Fibroblast of the conjunctiva (primary cell): ENCODE measurements around the gene ZC3H12D.
"Not testable (repeated sequence)": the region's sequence is repeated elsewhere in the genome, so short reads cannot be mapped to it uniquely, and the experiment has no call there.

Experiments used
- DNase-seq: peaks from one replicate; pipeline ENCODE4 v3.0.0-alpha.2; 2010; ENCODE audit warnings: low read depth

Gene ZC3H12D

DNA sequence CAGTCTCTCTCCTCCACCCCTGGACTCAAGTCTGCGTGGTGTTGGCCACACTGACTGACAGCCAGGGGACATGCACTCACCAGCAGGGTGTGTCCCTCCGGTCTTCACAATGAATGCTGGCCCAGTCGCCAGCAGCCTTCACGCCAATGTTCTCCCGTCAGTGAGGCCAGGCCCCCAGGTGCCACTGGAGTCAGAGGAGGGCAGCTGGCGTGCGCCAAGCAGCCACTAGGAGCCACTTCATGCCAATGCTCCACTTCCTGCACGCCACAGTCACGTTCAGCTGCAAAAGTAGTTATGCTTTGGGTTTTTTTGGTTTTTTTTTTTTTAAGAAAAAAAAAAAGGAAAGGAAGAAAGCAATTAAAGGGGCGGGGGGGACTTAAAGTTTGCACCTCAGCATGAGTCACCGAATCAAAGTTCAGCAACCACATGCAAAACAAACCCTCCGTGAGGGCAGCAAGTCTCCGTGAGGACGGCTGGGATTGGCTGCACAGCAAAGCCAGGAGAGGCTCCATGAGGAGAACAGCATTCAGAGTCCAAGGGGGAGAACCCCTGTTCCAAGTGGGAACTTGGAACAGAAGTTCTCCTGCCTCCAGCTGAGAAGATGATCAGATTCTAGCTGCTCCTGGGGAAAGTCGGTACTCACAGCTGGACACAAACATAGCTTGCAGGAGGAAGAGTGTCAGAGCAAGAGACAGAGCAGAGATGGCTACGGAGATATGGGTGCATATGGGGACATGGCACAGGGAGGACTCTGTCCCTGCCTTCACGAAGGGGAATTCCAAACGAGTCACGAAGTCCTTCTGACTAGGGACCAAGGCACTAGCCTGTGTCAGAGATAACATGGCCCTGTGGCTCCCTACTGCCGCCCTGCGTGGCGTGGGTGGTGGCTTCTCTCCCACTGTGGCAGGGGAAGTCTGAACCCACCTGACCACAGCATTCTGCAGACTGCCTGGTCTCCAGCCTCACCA is at the start of gene ZC3H12D:
Gene ZC3H12D, minus strand, starts transcription at position 282 of the 968 bp plus-strand sequence. CDS start 10,471 bp downstream, outside the sequence.
- DNase-seq: peak; percentile 31

DNA sequence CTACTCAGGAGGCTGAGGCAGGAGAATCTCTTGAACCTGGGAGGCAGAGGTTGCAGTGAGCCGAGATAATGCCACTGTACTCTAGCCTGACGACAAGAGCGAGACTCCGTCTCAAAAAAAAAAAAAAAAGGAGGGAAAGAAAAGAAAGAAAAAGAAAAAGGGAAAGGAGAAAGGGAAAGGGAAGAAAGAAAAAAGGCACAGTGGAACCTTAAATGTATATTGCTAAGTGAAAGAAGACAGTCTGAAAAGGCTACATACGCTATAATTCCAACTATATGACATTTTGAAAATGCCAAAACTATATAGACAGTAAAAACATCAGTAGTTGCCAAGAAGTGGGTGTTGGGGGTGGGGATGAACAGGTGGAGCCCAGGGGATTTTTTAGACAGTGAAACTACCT is 44.8 kb upstream of the ZC3H12D start:
- DNase-seq: no peak

DNA sequence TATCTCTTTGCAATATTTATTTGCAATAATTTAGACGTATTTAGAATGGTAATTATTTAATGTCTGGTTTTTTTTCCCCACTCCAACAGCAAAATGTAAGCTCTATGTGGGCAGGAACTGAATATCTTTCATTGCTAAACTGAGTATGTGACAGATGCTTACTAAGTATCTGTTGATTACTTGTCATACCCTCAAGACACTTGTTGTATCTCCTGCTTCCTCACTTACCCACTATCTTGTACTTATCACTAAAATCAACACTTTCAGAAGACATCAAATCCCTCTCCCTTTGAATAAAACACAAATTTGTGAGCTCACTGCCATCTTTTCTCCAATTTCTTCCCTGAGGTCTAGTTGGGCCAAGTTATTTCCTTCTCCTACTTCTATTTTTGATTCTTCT is 30.7 kb upstream of the ZC3H12D start:
- DNase-seq: no peak

DNA sequence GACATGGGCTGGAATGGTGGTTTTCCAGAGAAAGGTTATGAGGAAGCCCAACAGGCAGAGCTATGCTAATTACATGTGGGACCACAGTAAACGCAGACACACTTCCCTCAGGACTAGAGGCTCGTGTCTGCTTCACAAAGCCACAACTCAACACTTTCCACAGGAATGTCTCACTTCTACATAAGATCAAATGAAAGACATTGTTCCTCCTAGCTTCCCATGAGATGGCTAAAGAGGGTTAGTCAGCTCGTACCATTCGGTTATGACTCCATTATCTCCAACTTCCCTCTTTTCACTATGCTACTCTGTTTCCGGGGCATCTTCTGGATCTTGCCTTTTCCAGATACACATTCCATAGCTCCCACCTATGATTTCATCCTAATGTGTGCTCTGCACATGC is 29.1 kb upstream of the ZC3H12D start:
- DNase-seq: no peak

DNA sequence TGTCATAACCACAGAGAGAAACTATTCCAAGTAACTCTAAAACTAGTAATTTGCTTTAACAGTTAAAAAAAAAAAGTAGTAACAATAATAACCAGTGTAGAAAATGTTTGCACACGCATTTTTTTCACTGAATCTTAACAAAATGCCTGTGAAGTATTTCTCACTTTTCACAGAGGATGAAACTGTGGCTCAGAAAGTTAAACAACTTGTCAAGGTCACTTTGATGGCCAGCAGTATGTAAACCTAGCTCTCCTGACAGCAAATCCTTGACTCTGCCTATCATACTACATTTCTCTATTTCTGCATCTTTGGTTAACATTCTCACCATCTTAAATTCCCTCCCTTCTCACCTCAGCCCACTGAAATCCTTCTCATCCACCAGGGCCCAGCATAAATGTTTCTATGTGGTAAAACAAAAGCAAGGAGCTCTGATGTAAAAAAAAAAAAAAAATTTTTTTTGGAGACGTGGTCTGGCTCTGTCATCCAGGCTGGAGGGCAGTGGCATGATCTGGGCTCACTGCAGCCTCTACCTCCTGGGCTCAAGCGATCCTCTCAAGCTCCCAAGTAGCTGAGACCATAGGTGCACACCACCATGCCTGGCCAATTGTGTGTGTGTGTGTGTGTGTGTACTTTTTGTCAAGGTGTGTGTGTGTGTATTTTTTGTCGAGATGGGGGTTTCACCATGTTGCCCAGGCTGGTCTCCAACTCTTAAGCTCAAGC is 26.1 kb upstream of the ZC3H12D start:
- DNase-seq: no peak

DNA sequence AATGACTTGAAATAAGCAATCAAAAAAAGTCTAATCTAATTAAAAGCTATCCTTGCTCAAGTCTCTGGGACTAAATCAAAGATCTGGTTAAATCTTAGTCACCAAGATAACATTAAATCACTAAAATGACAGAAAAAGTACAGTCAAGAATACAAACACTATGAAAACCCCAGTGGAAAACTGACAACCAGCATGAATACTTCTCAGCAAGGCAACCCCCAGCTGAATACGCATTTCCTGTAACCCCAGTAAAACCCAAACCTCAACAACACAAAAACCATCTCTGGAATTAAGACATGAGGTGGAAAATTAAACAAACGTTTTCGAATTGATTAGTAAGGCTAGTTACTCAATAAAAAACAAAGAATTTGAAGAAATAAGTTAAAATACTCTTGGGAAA is 23.7 kb upstream of the ZC3H12D start:
- no peak for DNase-seq

DNA sequence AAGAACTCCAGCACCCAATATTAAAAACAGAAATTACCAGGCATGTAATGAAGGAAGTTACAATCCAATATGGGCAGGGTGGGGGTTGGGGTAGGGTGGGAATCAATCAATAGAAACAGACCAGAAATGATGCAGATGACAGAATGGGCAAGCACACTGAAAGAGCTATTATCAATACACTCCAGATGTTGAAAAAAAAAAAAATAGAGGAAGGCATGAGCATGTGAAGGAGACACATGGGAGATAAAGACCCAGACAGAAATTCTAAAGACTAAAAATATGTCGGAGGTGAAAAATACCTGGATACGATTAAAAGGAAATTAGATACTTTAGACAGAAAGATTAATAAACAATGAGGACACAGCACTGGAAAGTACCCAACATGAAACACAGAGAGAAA is 19.1 kb upstream of the ZC3H12D start:
- no peak for DNase-seq

DNA sequence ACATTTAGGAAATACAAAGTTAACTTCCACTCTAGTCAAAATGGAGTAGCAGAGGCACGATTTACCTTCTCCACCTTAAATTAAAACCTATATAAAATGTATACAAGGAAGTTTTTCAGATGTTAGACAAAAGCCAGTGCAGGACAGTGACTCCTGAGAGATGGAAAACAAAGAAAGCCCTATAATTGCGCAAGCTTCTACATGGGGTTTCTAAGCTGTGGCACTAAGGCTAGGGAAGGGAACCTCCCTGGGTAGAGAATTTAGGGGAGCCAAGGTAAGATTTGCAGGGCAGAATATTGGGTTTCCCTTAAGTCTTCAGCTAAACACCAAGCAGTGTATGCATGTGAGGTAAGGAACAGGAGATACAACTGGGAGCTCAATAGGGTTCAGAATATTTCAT is 18.5 kb upstream of the ZC3H12D start:
- DNase-seq: no peak

DNA sequence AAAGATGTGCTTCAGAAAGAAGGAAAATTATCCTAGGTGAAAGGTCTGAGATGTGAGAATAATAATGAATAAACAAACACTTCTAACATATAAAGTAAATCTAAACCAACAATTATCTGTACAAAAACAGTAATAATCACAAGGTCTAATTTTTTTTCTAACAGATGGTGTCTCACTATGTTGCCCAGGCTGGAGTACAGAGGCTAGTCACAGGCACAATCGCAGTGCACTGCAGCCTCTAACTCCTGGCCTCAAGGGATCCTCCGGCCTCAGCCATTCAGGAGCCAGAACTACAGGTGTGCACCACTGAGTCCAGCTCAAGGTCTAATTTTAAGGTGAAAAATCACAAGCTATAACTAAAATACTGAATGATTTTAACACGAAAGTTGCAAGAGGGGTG is 17.0 kb upstream of the ZC3H12D start:
- no peak for DNase-seq

DNA sequence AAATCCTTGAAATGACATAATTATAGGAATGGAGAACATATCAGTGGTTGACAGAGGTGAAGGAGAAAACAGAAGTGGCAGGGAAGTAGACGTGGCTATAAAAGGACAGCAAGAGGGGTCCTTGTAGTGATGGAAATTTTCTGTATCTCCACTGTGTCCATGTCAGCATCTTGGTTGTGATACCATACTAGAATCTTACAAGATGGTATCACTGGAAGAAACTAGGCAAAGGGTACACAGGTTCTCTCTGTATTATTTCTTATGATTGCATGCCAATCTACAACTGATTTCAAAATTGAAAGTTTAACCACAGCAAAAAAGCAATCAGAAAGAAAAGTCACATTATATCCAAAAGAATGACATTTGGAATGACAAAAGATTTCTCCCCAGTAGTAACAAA is 16.4 kb upstream of the ZC3H12D start:
- DNase-seq: no peak

DNA sequence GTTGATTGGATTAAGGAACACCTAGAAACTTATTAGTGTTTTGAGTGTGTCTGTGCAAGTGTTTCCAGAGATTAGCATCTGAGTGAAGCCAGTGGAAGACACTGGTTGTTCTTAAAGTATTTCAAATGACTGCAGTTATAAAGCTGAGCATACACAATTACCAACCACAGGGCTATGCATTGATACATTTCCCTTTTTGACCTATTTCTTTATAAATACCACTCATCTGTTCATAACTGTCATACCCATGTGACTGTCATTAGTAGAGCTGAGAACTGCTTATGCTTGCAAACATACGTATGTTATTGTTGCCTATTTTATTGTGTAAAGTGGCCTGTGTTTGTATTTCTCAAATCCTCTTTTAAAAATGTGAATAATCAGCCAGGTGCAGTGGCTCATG is 15.3 kb upstream of the ZC3H12D start:
- DNase-seq: no peak

DNA sequence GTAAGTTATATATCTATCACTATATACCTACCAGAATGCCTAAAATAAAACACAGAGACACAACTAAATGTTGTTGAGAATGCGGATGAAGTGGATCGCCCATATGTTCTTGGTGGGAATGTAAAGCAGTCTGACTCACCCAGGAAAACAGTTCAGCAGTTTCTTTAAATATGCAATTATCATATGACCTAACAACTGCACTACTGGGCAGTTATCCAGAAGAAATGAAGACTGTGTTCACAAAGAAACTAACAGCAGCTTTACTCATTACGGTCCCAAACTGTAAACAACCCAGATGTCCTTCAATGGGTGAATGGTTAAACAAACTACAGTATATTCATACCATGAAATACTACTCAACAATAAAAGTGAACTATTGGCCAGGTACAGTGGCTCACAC is 14.3 kb upstream of the ZC3H12D start:
- peak; percentile 80 for DNase-seq

DNA sequence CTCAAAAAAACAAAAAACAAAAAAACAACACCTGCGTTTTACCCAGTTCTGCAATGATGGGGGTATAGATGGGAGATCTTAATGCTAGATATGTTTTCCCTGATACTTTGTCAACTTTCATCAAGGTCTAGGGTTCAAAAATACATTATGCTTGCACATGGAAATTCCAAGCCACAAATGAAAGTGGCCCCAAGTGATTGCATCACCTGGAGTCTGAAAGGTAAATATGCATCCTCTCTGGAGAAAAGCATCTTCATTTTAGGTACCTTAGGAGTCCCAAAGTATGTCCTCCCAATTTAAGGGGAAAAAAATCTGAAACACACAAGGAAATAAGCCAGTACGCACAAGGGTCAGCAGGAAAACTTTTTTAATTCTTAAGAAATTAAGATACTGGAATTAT is 12.6 kb upstream of the ZC3H12D start:
- DNase-seq: no peak

DNA sequence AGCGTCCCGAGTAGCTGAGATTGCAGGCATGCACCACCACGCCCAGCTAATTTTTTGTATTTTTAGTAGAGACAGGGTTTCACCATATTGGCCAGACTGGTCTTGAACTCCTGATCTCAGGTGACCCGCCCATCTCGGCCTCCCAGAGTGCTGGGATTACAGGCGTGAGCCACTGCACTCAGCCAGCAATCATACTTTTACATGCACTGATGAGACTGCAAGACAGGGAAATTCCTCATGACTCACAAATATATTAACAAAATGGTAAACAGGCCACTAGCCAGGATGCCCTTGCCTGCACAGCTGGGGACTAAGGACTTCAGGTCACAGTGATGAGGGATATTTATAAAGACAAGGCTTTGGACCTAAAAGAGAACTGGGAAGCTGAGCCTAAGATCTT is 11.8 kb upstream of the ZC3H12D start:
- not testable (repeated sequence) for DNase-seq

DNA sequence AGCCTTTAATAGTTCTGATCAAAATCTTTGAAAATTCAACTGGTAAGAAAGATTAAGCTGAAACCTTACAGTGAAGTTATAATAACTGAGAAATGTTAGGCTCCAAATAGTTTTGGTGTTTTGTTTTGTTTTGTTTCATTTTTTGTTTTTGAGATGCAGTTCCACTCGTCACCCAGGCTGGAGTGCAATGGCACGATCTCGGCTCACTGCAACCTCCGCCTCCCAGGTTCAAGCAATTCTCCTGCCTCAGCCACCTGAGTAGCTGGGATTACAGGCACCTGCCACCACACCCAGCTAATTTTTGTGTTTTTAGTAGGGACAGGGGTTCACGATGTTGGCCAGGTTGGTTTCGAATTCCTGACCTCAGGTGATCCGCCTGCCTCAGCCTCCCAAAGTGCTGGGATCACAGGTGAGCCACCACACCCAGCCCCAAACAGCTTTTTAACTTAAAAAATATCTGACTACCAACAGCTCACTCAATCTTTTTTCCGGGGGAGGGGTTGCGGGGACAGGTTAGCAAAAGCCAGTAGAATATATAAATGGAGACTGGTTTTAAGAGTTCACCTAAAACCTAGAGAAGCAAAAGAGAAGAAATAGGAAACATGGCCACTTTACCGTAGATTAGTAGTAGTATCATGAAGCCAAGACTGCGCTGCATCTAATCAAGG is 10.7 kb upstream of the ZC3H12D start:
- not testable (repeated sequence) for DNase-seq

DNA sequence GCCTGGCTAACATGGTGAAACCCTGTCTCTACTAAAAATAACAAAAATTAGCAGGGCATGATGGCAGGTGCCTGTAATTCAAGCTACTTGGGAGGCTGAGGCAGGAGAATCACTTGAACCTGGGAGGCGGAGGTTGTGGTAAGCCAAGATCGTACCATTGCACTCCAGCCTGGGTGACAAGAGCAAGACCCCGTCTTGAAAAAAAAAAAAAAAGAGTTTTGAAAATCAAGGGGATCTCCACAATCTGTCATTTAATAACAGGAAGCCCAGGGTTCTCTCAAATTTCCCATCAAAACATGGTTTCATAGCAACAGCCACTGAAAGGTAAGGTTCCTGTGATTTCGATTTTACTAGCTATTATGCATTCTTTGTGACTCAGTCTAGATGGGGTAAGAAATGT is 10.0 kb upstream of the ZC3H12D start:
- not testable (repeated sequence) for DNase-seq

DNA sequence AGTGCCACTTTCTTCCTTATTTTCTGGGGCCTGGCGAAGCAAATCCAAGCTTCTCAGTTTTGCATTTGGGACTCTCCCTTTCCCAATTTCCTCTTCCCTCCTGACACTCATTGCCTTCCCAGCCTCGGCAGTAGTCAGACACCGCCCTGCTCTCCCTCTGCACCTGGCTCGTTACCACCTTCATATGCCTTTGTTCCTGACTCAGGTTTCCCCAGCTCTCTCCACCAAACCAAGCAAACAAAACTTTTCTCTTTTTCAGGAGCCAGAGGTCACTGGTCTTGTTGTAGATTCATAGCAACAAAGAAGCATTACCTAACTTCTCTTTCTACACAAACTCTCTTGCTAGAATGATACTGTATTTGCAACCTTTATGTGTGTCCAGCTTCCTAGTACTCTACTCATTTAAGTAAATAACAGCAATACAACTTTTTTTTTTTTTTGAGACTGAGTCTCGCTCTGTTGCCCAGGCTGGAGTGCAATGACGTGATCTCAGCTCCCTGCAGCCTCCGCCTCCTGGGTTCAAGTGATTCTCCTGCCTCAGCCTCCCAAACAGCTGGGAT is 9.0 kb upstream of the ZC3H12D start:
- DNase-seq: no peak

DNA sequence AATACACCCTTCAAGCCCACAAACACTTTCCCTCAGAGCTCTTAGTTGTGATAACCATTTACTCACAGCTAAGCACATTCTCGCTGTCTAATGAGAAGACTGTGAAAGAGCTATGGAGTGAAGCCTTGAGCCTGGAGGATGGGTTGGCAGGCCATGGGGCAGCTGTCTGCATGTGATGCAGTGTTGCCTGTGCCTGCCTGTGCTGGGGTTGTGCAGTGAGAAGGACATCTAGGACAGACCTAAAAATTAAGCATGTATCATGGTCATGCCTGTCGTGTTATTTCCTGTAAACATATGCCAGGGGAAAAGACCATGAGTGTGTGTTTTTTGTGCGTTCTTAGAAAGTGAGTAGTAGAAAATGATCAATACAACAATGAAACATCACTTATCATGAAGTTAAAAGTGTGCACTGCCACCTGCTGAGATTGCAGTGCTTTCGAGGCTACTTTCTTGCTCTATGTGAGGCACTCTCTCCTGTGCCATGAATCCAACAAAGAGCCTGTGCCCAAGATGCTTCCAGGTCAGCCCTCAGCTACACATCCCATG is 8.1 kb upstream of the ZC3H12D start:
- DNase-seq: no peak

DNA sequence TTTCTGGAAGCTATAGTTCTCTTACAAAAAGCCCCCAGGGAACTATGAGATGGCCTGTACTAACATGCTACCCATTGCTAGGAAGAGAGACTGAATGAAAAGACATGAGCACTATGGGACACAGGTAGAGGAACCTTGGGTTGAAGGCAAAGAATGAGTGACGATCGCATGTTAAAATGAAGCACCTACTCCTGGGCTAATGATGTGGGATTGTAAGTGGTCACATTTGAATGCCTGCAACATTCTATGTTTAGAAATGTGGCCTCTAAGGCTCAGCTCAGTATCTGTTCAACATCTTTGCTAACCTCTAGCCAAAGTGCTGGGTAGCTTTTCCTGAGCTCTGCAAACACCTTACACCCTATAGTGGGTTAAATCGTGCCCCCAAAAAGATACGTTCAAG is 5.2 kb upstream of the ZC3H12D start:
- DNase-seq: no peak

DNA sequence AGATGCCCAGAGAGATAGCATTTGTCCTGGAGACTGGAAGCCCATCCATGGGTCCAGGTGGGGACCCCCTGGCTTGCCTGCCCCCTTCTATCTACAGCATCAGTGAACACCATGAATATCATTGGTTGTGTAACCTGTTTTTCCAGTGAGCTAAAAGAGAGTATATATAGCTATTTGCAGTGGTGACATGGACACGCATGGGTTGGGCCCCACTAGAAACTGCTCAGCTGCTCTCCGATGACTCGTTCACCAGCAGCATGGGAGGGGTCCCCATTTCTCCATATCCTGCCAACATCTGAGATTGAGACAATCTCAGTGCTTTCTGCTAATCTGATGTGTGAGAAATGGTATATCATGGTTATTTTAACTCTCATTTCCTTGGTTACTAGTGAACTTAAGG is 4.0 kb upstream of the ZC3H12D start:
- no peak for DNase-seq

DNA sequence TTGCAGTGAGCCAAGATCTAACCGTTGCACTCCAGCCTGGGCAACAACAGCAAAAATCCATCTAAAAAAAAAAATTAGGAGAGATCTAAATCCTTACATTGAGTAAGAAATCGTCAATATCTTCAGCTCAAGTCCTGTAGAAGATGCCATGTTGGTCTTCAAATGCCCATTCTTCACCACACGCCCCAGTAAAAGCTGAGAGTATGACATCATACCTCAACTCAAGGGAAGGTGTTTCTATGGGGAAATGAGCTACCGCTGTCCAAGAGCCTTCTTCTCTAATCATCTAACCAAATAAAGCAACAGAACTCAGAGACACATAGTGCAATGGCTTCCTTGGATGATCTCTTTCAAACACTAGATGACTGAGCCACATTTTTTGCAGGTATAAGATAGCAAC is 2.5 kb upstream of the ZC3H12D start:
- DNase-seq: no peak
